Retinal pigment epithelial cell (primary cell): ENCODE results near the gene MXRA5.

Experiments used
- DNase-seq: peaks from one replicate; pipeline ENCODE4 v3.0.0-alpha.2; 2010; ENCODE audit warnings: low read depth
- H3K4me3 ChIP-seq: 2 replicates; pipeline ENCODE4 v1.5.1; 2011; ENCODE audit warnings: mild to moderate bottlenecking, low read length, control low read depth, moderate library complexity
- CTCF ChIP-seq: conservative IDR thresholded peaks from 2 replicates; pipeline ENCODE4 v1.5.1; 2011; ENCODE audit warnings: low read depth, low read length, control low read depth, inconsistent platforms

MXRA5 gene

GRCh38 chrX:3268829-3269228 is 77.6 kb downstream of the MXRA5 start:
- TF ChIP-seq CTCF: no peak
- no peak for DNase-seq
- no peak overlapping the region for H3K4me3 ChIP-seq

- no peak for TF ChIP-seq CTCF
- no peak for DNase-seq
- no peak overlapping the region for H3K4me3 ChIP-seq
Measured at GRCh38 chrX:3263681-3264126, 82.7 kb downstream of the MXRA5 start.

GRCh38 chrX:3262901-3263300 is 83.6 kb downstream of the MXRA5 start:
- H3K4me3 ChIP-seq: no peak overlapping the region
- TF ChIP-seq CTCF: no peak
- DNase-seq: peak; percentile 96
